Panc1 (cell line): Measurements from ENCODE around the gene EIF2B1. TPM values are rescaled to one million over a fixed set of nuclear protein-coding genes. Genes with fewer than 3 reads are reported as not detected.

Experiments used
- ATAC-seq: fragments of 200-7000 bp; cut with Tn5 transposase; 2 replicates; pipeline ENCODE4 v1.9.1; 2020; ENCODE audit warnings: mild to moderate bottlenecking, moderate library complexity
- BruUV-seq: library from RNA; stranded (reverse); fragments of 400-500 nt; replicated peaks from 2 replicates; lab custom pipeline; 2021; lab: Mats Ljungman, UMichigan
- CTCF ChIA-PET: fragments of 300-600 bp; sonication (Branson Sonifier 250); formaldehyde crosslinking; loops from one replicate; lab custom pipeline; 2022; ENCODE audit warnings: antibody characterized with exemption; lab: Charles Lee
- POLR2A ChIA-PET: fragments of 300-600 bp; sonication (Branson Sonifier 250); formaldehyde crosslinking; loops from one replicate; lab custom pipeline; 2022; ENCODE audit warnings: antibody characterized with exemption; lab: Charles Lee
- DNase-seq: peaks from one replicate; pipeline ENCODE4 v3.0.0-alpha.2; 2010; ENCODE audit warnings: low read depth, low spot score
- H3K27ac ChIP-seq: 2 replicates; pipeline ENCODE4 v1.5.1; 2011; ENCODE audit warnings: mild to moderate bottlenecking, low read length, inconsistent platforms
- H3K27me3 ChIP-seq: fragments of 200-500 bp; sonication (Bioruptor generic); 2 replicates; pipeline ENCODE4 v1.6.0; 2014; ENCODE audit warnings: low read length, inconsistent platforms; ENCODE audit not compliant: control insufficient read depth, insufficient read depth
- H3K36me3 ChIP-seq: fragments of 200-500 bp; sonication (Bioruptor generic); 2 replicates; pipeline ENCODE4 v1.5.1; 2014; ENCODE audit warnings: inconsistent platforms, mild to moderate bottlenecking, low read length, moderate library complexity; ENCODE audit not compliant: control insufficient read depth, insufficient read depth
- H3K4me1 ChIP-seq: 2 replicates; pipeline ENCODE4 v1.5.1; 2011; ENCODE audit warnings: inconsistent platforms, mild to moderate bottlenecking, low read length, moderate library complexity; ENCODE audit not compliant: control insufficient read depth, insufficient read depth
- H3K4me3 ChIP-seq, 2 experiments: 2 replicates each; pipeline ENCODE4 v1.5.1; 2011 to 2012; ENCODE audit warnings: low read depth in 2 of 2, low read length in 2 of 2, mild to moderate bottlenecking in 2 of 2, inconsistent platforms in 1 of 2, moderate library complexity in 1 of 2
- H3K9me3 ChIP-seq: fragments of 200-500 bp; sonication (Bioruptor generic); 2 replicates; pipeline ENCODE4 v1.5.1; 2014; ENCODE audit warnings: low read depth, mild to moderate bottlenecking, inconsistent platforms, low read length, moderate library complexity; ENCODE audit not compliant: control insufficient read depth, insufficient read depth
- CTCF ChIP-seq: fragments of 450-650 bp; IDR thresholded peaks from 2 replicates; pipeline ENCODE4 v1.5.1; 2017; ENCODE audit warnings: mild to moderate bottlenecking
- POLR2AphosphoS5 ChIP-seq: IDR thresholded peaks from 2 replicates; pipeline ENCODE4 v1.6.1; 2012; ENCODE audit warnings: mild to moderate bottlenecking, low read depth, low read length, moderate library complexity
- REST ChIP-seq, 2 experiments: IDR thresholded peaks; 2 replicates each; pipeline ENCODE4 v1.6.1; 2011 to 2012; ENCODE audit warnings: low read depth in 2 of 2, control low read depth in 1 of 2, low read length in 1 of 2, mild to moderate bottlenecking in 1 of 2, moderate library complexity in 1 of 2; ENCODE audit not compliant: insufficient read depth in 1 of 2
- SIN3A ChIP-seq: IDR thresholded peaks from 2 replicates; pipeline ENCODE4 v1.6.1; 2012; ENCODE audit warnings: low read depth, mild to moderate bottlenecking, low read length, moderate library complexity, borderline replicate concordance; ENCODE audit not compliant: insufficient read depth
- TCF7L2 ChIP-seq: IDR thresholded peaks from 2 replicates; pipeline ENCODE4 v1.6.1; 2011; ENCODE audit warnings: mild to moderate bottlenecking, low read depth, low read length, inconsistent platforms
- in situ Hi-C: cut with HindIII; loops from 2 replicates; pipeline ENCODE4 v1.10.0; 2016; ENCODE audit warnings: low sequenced_read_pairs, low pct_unique_long_range_greater_than_20kb
- intact Hi-C: fragments of 100-400 bp; cut with micrococcal nuclease; formaldehyde crosslinking; loops from one replicate; pipeline ENCODE4 v1.10.0; 2022; ENCODE audit not compliant: unreplicated experiment
- total RNA-seq: library from RNA; stranded (reverse); gene quantifications from one replicate; pipeline ENCODE4 v1.2.1, GENCODE V29; 2021; ENCODE audit not compliant: unreplicated experiment

Gene EIF2B1
- total RNA-seq, 1 experiment from 2014 or later = 49.4 TPM

GRCh38 chr12:123614531-123614930, 19.0 kb downstream of the EIF2B1 start:
- intact Hi-C loops = no loop called here
- Histone ChIP-seq H3K27ac (no peak overlapping the region), H3K4me3 (no peak overlapping the region), H3K4me1 (no peaks in the 10 kb centered on the region), H3K9me3 (no peaks in the 10 kb centered on the region), H3K27me3 (no peaks in the 10 kb centered on the region), H3K36me3 (peaks cover 43% of the 10 kb centered on the region)
- ATAC-seq = no peak
- ChIA-PET CTCF (no interaction called here), POLR2A (no interaction called here)
- in situ Hi-C loops = no loop called here
- TF ChIP-seq CTCF = no peak
- TF ChIP-seq REST (IDR thresholded peaks at IDR 0.05; ENCODE audit: insufficient read depth in 1 of 2, low read depth in 2 of 2, low read length in 1 of 2) = no peak
- TF ChIP-seq TCF7L2 = no peak
- no peak for TF ChIP-seq POLR2AphosphoS5
- TF ChIP-seq SIN3A = no peak
- no peak for DNase-seq
- BruUV-seq = no TSS peak

GRCh38 chr12:123614110-123614509, 19.4 kb downstream of the EIF2B1 start:
- intact Hi-C loops = no loop called here
- H3K36me3 ChIP-seq = peaks cover 45% of the 10 kb centered on the region
- ChIA-PET CTCF (no interaction called here), POLR2A (no interaction called here)
- in situ Hi-C loops = no loop called here
- DNase-seq (no peak), ATAC-seq (no peak)
- no peak overlapping the region for H3K27ac ChIP-seq
- no peak overlapping the region for H3K4me3 ChIP-seq
- no peaks in the 10 kb centered on the region for H3K9me3 ChIP-seq
- BruUV-seq = no TSS peak
- no peak for TF ChIP-seq SIN3A
- no peak for TF ChIP-seq REST (IDR thresholded peaks at IDR 0.05; ENCODE audit: insufficient read depth in 1 of 2, low read depth in 2 of 2, low read length in 1 of 2)
- TF ChIP-seq POLR2AphosphoS5 = no peak
- TF ChIP-seq CTCF = no peak
- TF ChIP-seq TCF7L2 = no peak
- H3K27me3 ChIP-seq = no peaks in the 10 kb centered on the region
- no peaks in the 10 kb centered on the region for H3K4me1 ChIP-seq
